ENCODE results near the gene RCSD1. TPM values are rescaled to one million over a fixed set of nuclear protein-coding genes. Genes with fewer than 3 reads are reported as not detected.

The RCSD1 gene
- total and polyA plus RNA-seq, 2 of the 13 experiments (the other 11 are each of a cell fraction or from before 2014, with no cell fraction given) = not detected

DNA sequence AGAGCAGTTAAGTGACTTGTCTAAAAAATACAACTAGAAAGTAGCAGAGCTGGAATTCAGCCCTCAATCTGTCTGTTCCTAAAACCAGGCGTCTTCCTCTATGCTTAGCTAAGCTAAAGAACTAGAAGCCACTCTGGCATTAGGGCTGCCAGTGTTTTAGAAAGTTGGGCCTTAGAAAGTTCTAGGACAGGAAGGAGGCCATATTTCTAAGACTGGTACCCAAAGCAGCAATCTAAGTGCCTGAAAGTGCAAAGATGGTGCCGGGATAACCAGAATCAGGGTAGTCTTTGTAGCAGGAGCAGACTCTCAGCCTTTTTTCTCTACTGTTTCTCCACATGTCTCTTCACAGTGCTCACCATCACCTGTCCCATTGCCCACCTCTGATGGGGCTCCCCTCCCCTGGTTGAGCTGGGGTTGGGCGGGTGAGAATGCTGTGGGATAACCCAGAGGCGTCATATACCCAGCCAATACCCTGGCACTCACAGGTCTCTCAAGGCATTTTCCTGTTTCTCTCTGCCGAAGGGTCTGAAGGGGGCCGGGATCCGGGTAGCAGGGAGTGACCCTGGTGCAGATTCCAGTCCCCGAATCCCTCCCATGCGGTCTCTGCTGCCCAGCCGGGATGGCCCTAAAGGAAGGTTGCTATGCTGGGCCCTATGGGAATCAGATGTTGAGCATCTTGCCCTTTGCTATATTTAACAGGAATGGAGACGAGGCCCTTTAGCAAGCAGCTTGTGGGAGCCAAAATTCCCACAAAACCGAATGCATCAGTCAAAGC, 1.1 kb upstream of the RCSD1 start:
- DNase-seq (ENCODE audit: low spot score) (no peak), ATAC-seq (no peak), FAIRE-seq (no peak)
- CTCF ChIA-PET (ENCODE audit: low intra/inter-chr PET ratio, low total read pairs) = no interaction called here
- Histone ChIP-seq H3K27ac (ENCODE audit: extremely low read length, insufficient read depth, low read length) (no peak overlapping the region), H3K79me2 (ENCODE audit: insufficient read depth, low read length) (no peaks in the 10 kb centered on the region), H3K4me3 (replicated peaks in 1 of 3; ENCODE audit: insufficient read depth in 1 of 3, low read depth in 2 of 3, low read length in 3 of 3) (no peak overlapping the region), H3K36me3 (replicated peaks in 1 of 2; ENCODE audit: control insufficient read depth in 1 of 2, insufficient read depth in 2 of 2, low read length in 2 of 2) (no peaks in the 10 kb centered on the region), H3K9ac (ENCODE audit: insufficient read depth, low read depth, low read length) (no peak overlapping the region), H3K4me2 (ENCODE audit: low read depth, low read length) (no peak overlapping the region), H3K9me3 (ENCODE audit: low read length) (no peaks in the 10 kb centered on the region), H3K27me3 (ENCODE audit: control insufficient read depth in 1 of 2, insufficient read depth in 2 of 2, low read length in 2 of 2) (peaks cover 2 to 46% of the 10 kb centered on the region in 2 experiments; a peak in 4 of 5 replicates), H4K20me1 (ENCODE audit: insufficient read depth, low read length) (no peaks in the 10 kb centered on the region), H2AFZ (ENCODE audit: low read length) (no peak overlapping the region), H3K4me1 (ENCODE audit: insufficient read depth, low read length) (peaks cover 15% of the 10 kb centered on the region)
- 82% methylated on average over 12 of the region's 12 CpGs for WGBS (ENCODE audit: low lambda C conversion rate)
- BruUV-seq (replicated peaks) = no TSS peak
- POLR2A ChIA-PET = no interaction called here
- in situ Hi-C loops (cut with HindIII; ENCODE audit: extremely low pct_ligation_motif_present, low pct_unique_long_range_greater_than_20kb) = no loop called here
- intact Hi-C loops (cut with micrococcal nuclease; ENCODE audit: unreplicated experiment) = no loop called here
- TF ChIP-seq ZNF678 (CRISPR knock-in tag; IDR thresholded peaks at IDR 0.05) = no peak
- no peak for TF ChIP-seq ZNF513 (CRISPR knock-in tag; conservative IDR thresholded peaks at IDR 0.05)
- TF ChIP-seq RXRA (CRISPR knock-in tag; IDR thresholded peaks at IDR 0.05) = no peak
- TF ChIP-seq ZNF263 (CRISPR knock-in tag; IDR thresholded peaks at IDR 0.05) = no peak
- TF ChIP-seq SETDB1 (CRISPR knock-in tag; IDR thresholded peaks at IDR 0.05; ENCODE audit: borderline replicate concordance) = no peak
- TF ChIP-seq, protein P1, sequence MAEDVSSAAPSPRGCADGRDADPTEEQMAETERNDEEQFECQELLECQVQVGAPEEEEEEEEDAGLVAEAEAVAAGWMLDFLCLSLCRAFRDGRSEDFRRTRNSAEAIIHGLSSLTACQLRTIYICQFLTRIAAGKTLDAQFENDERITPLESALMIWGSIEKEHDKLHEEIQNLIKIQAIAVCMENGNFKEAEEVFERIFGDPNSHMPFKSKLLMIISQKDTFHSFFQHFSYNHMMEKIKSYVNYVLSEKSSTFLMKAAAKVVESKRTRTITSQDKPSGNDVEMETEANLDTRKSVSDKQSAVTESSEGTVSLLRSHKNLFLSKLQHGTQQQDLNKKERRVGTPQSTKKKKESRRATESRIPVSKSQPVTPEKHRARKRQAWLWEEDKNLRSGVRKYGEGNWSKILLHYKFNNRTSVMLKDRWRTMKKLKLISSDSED (CRISPR knock-in tag; IDR thresholded peaks at IDR 0.05) = no peak
- no peak for TF ChIP-seq ZIK1 (CRISPR knock-in tag; IDR thresholded peaks at IDR 0.05; ENCODE audit: borderline replicate concordance, low read depth)
- TF ChIP-seq, protein P2, sequence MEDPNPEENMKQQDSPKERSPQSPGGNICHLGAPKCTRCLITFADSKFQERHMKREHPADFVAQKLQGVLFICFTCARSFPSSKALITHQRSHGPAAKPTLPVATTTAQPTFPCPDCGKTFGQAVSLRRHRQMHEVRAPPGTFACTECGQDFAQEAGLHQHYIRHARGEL (CRISPR knock-in tag; IDR thresholded peaks at IDR 0.05) = no peak
- TF ChIP-seq RELA (CRISPR knock-in tag; IDR thresholded peaks at IDR 0.05) = no peak
- no peak for TF ChIP-seq ZNF577 (CRISPR knock-in tag; IDR thresholded peaks at IDR 0.05; ENCODE audit: borderline replicate concordance, low read depth)
- no peak for TF ChIP-seq GATAD2A (CRISPR knock-in tag; IDR thresholded peaks at IDR 0.05)
- TF ChIP-seq ZNF550 (CRISPR knock-in tag; IDR thresholded peaks at IDR 0.05; ENCODE audit: borderline replicate concordance) = no peak
- no peak for TF ChIP-seq GMEB1 (CRISPR knock-in tag; IDR thresholded peaks at IDR 0.05; ENCODE audit: borderline replicate concordance)
- no peak for TF ChIP-seq MEIS1 (CRISPR knock-in tag; IDR thresholded peaks at IDR 0.05; ENCODE audit: borderline replicate concordance)
- no peak for TF ChIP-seq TAF15 (IDR thresholded peaks at IDR 0.05; ENCODE audit: low read depth, low read length, poor library complexity, severe bottlenecking)
